Activated gamma-delta T cell treated with anti-CD3 and anti-CD28 coated beads, Interleukin-2, amount 50 U/mL, for 16 hours (primary cell): Measurements from ENCODE around the gene OR10H2.
"Not testable (repeated sequence)": the region's sequence is repeated elsewhere in the genome, so short reads cannot be mapped to it uniquely, and the experiment has no call there.

Experiments used
- DNase-seq: peaks from one replicate; pipeline ENCODE4 v3.0.0-alpha.2; 2020; ENCODE audit warnings: low read depth

Gene OR10H2, protein sequence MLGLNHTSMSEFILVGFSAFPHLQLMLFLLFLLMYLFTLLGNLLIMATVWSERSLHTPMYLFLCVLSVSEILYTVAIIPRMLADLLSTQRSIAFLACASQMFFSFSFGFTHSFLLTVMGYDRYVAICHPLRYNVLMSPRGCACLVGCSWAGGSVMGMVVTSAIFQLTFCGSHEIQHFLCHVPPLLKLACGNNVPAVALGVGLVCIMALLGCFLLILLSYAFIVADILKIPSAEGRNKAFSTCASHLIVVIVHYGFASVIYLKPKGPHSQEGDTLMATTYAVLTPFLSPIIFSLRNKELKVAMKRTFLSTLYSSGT

DNA sequence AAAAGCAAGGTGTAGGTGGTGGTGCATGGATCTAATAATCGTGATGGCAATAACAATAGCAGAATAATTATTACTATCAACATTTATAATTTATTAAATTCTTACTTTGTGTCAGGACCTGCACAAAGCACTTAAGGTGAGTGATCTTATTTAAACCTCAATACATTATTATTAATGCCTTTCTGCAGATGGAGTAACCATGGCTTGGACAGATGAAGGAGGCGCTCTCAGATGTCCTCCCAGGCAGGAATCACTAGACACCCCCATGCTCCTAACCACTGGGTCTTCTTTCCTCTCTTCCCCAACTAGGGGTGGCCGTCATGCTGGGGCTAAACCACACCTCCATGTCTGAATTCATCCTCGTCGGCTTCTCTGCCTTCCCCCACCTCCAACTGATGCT lies at the start of gene OR10H2:
Gene OR10H2 (plus strand): TSS at position 301 of the 400 bp plus-strand sequence. CDS start 20 bp downstream, at position 321.
- no peak for DNase-seq

DNA sequence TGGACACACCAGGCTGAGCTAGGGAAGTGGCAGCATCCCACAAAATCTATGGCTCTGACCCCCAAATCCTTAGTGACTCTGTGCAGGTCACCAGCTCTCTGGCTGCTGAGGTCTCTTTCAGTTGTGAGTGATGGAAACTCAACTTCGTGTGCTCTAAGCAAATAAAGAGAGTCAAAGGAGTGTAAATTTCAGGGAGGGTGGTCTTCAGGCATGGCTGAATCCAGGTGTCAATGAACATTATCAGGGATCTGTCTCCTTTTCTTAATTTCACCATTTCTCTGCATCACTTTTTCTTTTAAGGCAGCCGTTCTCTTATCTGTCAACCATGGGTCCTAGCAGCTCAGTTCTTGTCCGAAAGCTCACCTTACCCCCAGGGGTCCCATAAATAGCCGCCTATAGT lies 48.7 kb upstream of the OR10H2 start:
- DNase-seq: no peak

DNA sequence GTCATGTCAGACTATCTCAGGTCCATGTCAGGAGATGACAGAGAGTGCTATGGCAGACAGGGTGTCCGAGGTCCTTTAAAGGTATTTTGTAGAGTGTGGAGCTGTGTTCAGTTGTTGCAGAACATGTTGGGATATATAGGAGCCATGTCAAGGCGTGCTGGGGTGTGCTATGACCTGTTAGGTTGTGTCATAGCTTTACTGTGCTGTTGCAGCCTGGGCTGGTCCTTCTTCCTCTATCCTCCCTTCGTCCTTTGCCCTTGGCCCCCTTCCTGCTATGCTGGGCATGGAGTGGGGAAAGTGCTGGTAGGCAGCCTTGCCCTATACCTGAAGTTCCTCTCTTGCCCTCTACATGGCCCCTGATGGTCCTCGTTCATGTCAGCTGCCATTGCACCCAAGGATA lies 48.0 kb upstream of the OR10H2 start:
- DNase-seq: not testable (repeated sequence)

DNA sequence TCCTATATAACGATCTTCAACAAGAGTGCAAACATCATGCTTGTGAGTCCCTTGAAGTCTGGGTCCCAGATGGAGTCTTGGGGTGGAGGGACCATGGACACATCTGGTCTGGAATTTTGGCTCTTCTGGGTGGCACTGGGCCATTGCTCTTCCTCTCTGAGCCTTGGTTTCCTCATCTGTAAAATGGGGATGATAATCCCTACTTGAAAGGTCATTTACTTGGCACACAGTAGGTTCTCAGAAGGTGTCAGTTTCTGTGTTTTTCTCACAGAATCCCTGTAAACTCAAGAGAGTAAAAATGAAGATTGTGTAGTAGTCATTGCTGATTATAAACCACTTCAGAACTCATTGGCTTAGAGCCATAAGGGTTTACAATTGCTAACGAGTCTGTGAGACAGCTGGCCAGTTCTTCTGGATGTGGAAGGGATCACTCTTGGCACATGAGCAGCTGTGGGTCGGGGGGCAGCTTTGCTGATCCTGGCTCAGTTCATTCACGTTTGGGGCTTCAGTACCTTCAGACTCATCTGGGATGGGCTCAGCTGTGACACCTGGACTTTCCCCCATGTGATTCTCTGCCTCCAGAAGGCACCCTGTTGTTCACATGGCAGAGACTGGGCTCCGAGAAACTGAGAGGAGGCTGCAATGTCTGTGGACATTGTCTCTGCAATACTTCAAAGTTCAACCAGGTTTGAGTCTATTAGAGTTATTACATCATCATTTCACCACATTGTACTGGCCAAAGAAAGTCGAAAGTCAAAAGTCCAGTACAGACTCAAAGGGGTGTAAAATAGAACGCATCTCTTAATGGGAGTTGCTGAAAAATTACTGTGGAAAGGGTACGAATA lies 47.1 kb upstream of the OR10H2 start:
- DNase-seq: no peak

DNA sequence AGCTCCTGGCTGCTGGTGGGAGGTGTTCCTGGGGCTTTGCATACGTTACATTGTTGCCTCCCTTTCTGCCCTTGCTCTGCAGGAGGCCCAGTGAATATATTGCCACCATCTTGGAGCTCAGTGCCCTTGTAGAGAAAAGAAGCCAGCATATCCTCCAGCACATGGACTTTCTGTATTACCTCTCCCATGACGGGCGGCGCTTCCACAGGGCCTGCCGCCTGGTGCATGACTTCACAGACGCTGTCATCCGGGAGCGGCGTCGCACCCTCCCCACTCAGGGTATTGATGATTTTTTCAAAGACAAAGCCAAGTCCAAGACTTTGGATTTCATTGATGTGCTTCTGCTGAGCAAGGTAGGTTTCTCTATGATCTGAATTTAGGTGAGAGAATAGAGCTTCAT lies 44.4 kb upstream of the OR10H2 start:
- DNase-seq: no peak

DNA sequence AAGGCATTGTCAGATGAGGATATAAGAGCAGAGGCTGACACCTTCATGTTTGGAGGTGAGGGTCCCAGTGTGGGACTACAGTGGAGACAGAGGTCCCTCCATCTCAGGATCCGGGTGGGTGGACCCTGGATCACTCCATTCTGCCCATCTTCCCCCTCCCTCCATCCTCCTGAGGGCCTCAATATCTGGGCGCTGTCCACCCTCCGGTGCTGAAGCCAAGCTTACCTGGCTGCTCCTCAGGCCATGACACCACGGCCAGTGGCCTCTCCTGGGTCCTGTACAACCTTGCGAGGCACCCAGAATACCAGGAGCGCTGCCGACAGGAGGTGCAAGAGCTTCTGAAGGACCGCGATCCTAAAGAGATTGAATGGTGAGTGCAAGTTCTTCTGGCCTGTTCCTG lies 43.0 kb upstream of the OR10H2 start:
- DNase-seq: no peak

DNA sequence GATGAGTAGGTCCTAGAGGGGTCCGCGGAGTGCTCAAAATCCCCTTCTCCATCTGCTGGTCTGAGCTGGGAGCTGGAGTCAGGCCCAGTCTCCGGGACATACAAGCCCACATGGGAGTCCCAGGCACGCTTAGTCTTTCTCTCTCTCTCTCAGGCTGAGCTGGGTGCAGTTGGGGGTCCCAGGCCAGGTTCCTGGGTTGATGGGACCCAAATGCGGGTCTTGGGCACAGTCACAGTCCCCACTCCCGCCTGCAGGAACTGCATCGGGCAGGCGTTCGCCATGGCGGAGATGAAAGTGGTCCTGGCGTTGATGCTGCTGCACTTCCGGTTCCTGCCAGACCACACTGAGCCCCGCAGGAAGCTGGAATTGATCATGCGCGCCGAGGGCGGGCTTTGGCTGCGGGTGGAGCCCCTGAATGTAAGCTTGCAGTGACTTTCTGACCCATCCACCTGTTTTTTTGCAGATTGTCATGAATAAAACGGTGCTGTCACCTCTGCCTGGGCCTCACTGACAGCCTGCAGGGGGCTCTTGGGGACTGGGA lies 31.1 kb upstream of the OR10H2 start:
- DNase-seq: no peak

DNA sequence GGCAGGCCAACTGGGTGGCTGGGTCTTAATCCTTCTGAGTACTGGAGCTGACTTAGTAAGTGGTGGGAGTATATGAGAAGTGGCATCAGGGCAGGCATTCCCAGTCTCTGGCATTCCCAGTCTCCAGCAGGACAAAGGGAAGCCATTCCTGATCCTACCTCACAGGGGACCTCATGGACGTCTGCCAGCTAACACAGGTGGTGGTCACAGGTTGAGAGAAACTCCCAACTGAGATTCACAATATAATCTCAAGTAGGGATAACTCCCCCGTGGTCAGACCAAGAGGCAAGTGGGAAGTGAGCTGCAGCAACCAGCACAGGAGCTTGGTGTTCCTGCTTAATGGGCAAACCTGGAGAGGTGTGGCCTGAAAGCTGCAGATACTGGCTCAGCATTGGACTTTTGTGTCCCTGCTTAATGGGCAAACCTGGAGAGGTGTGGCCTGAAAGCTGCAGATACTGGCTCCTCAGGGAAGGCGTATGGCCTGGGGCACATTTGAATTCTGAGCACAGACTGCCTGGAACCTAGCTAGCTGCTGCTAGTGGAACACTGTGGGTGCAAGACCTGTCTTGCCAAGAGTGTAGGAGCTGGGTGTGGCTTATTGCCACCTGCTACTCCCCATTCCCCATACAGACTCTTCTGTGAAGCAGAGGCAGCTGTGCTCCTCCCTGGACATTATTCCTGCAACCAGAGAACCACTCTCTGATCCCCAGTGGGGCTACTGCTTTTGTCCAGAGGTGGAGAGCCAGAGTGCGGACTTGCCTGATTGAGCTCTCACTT lies 25.9 kb upstream of the OR10H2 start:
- DNase-seq: no peak

DNA sequence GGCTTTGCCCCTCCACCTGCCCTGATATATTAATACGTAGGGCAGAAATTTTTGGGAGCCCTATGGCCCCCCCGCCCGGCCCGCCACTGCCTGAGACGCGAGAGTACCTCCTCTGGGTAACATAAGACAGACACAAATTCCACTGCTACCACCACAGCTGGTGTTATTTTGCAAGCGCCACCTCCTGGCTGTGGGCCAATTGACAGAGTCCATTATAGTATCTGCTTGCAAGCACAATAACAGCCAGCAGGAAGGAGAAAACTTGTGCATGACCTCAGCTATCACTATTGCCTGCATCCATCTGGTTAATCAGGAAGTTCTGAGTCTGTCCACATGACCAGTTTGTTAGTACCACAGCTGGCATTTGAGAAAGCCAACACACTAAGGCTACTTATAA lies 25.3 kb upstream of the OR10H2 start:
- no peak for DNase-seq

DNA sequence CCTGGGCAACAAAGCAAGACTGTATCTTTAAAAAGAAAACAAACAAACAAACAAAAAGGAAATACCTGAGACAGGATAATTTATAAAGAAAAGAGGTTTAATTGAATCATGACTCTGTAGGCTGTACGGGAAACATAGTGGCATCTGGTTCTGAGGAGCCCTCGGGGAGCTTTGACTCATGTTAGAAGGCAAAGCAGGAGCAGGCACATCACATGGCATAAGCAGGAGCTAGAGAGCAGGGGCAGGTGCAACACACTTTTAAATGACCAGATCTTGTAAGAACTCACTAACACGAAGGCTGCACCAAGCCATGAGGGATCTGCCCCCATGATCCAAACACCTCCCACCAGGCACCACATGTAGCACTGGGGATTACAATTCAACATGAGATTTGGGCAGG lies 13.2 kb upstream of the OR10H2 start:
- DNase-seq: no peak

DNA sequence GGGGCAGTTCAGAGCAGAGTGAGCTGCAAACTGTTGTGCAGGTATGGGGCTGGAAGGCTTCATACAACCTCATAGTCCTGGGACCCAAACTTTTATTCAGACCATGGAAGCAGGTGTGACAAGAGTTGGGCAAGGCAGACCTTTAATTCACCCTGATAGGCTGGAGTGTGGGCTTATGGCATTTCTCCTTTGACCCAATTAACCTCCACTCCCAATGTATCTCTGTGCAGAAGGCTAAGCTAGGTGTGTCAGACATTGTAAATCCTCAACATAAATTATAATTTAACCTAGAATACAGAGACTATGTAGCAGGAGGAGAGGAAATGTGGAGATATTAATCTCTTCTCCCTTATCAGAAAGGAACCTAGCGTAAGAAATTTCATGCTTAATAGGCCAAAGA lies 12.2 kb upstream of the OR10H2 start:
- DNase-seq: no peak

DNA sequence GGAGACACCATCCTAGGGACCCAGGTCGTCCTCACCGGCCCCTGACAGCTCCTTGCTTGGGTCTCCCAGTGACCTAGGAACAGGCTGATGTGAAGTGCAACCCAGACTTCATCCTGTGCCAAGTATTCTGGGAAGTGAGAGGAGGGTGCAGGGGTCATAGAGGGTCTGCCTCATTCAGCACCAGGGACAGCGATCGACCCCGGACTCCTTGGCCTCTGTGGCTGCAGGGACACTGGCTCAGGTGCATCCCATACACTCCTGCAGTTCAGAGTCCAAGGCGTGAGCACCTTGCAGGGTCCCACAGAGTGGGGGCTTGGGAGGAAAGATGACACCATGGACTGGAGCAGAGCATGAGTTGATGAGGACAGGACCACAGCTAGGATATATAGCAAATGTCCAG lies 10.0 kb upstream of the OR10H2 start:
- DNase-seq: no peak

DNA sequence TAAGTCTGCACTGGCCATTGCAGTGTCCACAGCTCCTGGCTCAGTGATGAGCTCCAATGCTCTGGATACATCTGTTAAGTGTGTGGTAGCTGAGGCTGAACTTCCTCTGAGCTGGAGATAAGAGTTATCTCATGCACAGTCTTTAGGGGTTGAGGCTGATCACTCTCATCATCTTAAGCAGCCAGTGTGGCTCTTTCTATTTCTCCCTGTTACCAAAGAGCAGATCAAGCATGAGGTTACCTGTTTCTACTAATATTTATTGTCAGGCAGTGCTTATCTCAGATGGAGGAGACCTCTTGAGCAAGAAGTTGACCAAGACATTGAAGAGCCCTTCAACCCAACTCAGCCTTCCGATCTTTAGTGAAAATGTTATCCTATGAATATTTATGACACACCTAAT lies 6.6 kb upstream of the OR10H2 start:
- no peak for DNase-seq

DNA sequence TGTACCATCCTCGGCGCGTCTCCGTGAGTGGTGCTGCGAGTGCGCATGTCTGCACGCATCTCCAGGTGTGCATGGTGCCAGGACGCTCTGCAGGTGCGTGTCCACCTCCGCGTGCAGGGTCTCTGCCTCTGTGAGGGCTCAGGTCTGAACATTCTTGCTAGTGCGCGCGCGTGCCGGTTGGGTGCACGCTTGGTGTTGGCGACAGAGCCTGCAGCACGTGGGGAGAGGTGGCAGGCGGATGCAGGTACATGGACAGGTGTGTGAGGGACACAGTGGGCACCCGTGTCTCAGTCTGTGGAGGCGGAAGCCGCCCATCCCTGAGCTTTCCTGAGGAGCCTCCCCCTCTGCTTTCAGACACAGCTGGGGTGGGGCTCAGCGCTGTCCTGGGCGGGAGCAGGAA lies 4.9 kb upstream of the OR10H2 start:
- DNase-seq: no peak

DNA sequence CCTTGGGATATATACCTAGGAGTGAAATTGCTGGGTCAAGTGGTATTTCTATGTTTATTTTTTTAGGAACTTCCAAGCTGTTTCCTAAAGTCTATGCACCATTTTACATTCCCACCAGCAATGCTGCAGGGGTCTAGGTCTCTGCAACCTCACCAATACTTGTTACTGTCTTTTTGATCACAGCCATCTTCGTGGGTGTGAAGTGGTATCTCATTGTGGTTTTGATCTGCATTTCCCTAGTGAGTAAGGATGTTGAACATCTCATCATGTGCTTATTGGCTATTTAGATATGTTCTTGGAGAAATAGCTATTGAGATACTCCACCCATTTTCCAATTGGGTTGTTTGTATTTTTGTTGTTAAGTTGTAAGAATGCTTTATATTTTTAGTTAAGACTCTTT lies 2.7 kb downstream of the OR10H2 start:
- no peak for DNase-seq

DNA sequence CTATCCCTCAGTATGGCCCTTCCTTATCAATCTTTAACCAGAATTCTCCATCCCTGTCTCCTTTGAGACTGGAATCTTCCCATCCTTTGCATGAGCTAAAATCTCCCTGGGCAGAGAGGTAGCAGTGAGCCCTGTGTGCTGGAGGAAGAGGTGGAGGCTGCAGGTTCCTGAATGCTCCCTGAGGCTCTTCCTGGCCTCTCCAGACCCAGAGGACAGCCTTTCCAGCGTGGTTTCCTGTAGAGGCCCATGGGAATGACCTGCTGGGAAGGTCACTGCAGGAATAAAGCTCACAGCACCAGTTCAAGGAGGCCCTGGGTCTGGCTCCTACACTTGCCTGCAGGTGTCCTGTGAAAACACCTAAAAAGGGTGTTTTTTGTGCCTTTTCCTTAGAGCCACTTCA lies 4.6 kb downstream of the OR10H2 start:
- DNase-seq: no peak

DNA sequence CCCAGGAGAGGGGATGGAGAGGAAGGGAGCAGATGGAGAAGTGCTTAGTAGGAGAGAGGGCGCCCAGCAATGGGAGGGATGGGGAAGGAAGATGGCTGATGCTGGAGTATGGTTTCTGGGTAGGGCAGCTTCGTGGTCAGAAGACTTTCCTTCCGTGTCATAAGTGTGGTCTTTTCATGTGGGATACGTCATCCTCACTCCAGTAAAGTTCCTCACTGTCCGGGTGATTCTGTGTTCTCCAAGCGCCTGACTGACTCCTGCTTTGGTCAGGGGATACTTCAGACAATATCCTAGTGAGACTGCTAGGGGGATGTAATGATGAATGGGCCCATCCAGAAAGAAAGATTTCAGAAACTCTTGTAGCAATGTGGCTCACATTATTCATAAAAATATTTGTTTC lies 6.1 kb downstream of the OR10H2 start:
- DNase-seq: no peak

DNA sequence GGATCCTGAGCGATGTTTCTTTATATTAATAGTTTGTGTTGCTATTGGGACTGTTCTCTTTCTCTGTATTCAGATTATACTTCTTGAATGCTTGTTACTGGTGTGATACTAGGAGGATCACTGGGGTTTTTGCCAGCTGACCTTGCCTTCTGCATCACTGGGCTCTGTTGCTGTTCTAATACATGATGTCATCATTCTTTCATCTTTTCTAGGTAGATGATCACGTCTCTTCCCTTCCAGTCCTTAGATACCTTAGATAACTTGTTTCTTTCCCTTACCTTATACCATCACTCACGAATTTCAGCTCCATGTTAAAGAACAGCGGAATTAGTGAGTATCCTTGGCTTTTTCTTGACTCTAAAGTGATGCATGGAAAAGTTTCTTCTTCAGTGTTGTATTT lies 9.9 kb downstream of the OR10H2 start, which contains the start of gene OR10H3:
Gene OR10H3 (plus strand): TSS at position 264 of the 400 bp plus-strand sequence. CDS start 3,408 bp downstream, outside the sequence.
- DNase-seq: no peak

DNA sequence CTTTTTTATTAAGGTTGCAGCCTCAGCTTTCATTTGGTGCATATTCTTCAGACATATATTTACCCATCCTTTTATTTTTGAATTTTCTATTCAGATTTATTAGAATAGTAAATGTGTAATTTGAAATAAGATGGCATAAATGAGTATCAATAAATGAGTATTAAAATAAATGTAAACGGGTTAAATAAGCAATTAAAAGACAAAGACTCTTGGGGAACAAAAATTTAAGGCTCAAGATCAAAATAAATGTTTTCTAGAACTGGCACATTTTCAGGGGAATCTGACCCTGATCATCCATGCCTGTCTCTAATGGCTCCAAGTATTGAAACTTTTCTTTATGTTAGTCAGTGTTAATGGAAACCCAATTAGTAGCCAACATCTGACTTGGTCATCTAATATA lies 13.0 kb downstream of the OR10H2 start:
- DNase-seq: no peak

DNA sequence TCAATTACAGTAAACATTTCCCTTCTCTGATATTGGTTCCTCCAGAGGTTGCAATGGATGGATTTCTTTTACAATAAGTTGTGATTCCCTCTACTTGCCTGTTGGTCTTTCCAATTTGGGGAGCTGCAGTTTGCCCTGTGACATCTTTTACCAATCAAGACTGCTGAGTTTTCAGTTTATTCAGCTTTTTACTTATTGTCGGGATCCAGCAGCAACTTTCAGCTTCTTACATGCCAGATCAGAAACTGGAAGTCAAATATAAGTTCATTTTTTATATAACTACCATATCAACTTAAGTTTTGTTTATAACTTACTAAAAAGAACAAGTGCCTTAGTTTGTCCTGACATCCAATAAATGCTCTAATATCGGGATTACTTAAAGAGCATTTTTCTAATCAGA lies 20.4 kb downstream of the OR10H2 start:
- no peak for DNase-seq

DNA sequence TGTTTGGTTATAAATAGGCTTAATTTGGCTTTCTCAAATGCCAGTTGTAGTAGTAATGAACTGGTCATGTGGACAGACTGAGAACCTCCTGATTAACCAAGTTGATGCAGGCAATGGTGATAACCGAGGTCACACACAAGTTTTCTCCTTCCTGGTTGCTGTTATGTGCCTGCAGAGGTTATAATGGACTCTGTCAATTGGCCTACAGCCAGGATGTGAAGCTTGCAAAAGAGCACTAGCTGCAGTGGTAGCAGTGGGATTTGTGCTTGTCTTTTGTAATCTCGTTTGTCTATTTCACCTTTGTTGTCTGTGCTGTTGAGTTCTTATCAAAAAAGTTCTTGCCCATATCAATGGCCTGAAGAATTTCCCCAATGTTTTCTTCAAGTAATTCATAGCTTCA lies 30.6 kb downstream of the OR10H2 start:
- DNase-seq: no peak

DNA sequence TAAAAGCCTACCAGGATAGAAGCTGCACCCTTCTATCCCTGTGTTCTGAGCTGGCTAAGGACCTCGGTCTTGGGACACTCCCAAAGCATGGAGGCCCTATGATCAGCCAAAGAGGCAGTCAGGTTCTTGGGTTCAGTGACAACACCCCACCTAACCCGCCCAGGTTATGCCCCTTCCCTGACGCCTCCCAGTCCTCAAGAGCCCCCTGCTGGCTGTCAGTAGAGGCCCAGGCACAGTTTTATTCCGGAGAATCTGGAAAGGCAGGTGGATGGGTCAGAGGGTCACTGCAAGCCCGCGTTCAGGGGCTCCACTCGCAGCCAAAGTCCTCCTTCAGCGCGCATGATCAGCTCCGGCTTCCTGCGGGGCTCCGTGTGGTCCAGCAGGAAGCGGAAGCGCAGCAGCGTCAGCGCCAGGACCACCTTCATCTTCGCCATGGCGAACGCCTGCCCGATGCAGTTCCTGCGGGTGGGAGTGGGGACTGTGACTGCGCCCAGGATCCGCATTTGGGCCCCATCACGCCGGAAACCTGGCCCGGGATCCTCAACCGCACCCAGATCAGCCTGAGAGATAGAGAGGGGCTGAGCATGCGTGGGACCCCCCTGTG lies 32.2 kb downstream of the OR10H2 start:
- no peak for DNase-seq
